Activated T-helper 2 cell treated with anti-CD3 and anti-CD28 coated beads, Interferon-gamma antibody, Interleukin-2, Interleukin-4, amounts not matched to agents 10 μg/mL and 5 μg/mL and 100 μg/mL, durations not matched to agents 14 hours and 24 hours and 36 hours (primary cell): Measurements from ENCODE around the gene ZNF133. TPM values are rescaled to one million over a fixed set of nuclear protein-coding genes. Genes with fewer than 3 reads are reported as not detected.
"Not testable (repeated sequence)": the region's sequence is repeated elsewhere in the genome, so short reads cannot be mapped to it uniquely, and the experiment has no call there.

ENCODE experiments used
- DNase-seq: peaks from one replicate; pipeline ENCODE4 v3.0.0; 2021; ENCODE audit warnings: low spot score
- H3K27ac Mint-ChIP-seq: one replicate; pipeline ENCODE4 v1.8.0; 2021; ENCODE audit warnings: mixed read lengths
- H3K27me3 Mint-ChIP-seq: one replicate; pipeline ENCODE4 v1.8.0; 2021; ENCODE audit warnings: low read depth, mixed read lengths
- H3K36me3 Mint-ChIP-seq: one replicate; pipeline ENCODE4 v1.8.0; 2021; ENCODE audit warnings: low read depth, mixed read lengths
- H3K4me1 Mint-ChIP-seq: one replicate; pipeline ENCODE4 v1.8.0; 2021; ENCODE audit warnings: low read depth, mixed read lengths
- H3K4me3 Mint-ChIP-seq: one replicate; pipeline ENCODE4 v1.8.0; 2021; ENCODE audit warnings: low read depth, mild to moderate bottlenecking, moderate library complexity, mixed read lengths
- H3K9me3 Mint-ChIP-seq: one replicate; pipeline ENCODE4 v1.8.0; 2021; ENCODE audit warnings: mixed read lengths
- intact Hi-C: fragments of 100-400 bp; cut with micrococcal nuclease; formaldehyde crosslinking; loops from one replicate; pipeline ENCODE4 v1.15.1; 2023
- total RNA-seq: library from RNA; stranded (reverse); gene quantifications from 2 replicates; pipeline ENCODE4 v1.2.3, GENCODE V29; 2022

The ZNF133 gene
- total RNA-seq, 1 donor from 2014 or later: 8.7 TPM

DNA sequence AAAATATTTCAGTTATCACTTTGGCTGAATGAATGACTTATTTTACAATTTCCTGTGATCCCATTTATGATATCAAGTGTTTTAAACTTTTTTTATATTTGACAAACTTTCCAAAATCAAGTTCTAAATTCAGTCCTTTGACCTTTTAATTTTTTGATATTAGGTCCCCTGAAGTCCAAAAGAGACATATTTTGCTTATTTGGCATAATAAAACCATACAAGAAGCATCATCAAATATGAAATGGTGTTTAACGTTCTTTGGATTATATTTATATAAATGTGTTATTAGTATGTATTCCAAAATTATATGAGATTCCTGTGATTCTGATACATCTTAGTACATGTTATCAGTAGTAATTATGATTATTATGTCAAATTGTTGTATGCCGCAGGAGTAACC, 38.7 kb downstream of the ZNF133 start:
- intact Hi-C loops: no loop called here
- Mint-ChIP-seq H3K36me3 (no peaks in the 10 kb centered on the region), H3K9me3 (peaks cover 33% of the 10 kb centered on the region), H3K4me3 (no peak overlapping the region), H3K27ac (no peak overlapping the region), H3K27me3 (no peaks in the 10 kb centered on the region), H3K4me1 (no peaks in the 10 kb centered on the region)
- no peak for DNase-seq

DNA sequence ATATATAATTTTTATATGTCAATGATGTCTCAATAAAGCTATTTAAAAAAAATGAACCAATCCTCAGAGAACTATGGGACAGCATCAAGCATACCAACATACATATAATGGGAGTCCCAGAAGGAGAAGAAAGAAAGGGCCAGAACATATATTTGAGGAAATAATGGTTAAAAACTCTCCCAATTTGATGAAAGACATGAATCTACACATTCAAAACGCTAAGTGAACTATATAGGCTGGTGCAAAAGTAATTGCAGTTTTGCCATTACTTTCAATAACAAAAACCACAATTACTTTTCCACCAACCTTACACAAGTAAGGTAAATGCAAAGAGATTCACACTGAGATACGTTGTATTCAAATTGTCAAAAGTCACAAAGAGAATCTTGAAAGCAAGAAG, 43.4 kb downstream of the ZNF133 start:
- intact Hi-C loops: no loop called here
- no peak overlapping the region for H3K27ac Mint-ChIP-seq
- no peaks in the 10 kb centered on the region for H3K27me3 Mint-ChIP-seq
- H3K9me3 Mint-ChIP-seq: peaks cover 53% of the 10 kb centered on the region
- DNase-seq: no peak
- H3K36me3 Mint-ChIP-seq: no peaks in the 10 kb centered on the region
- H3K4me1 Mint-ChIP-seq: no peaks in the 10 kb centered on the region
- H3K4me3 Mint-ChIP-seq: no peak overlapping the region

DNA sequence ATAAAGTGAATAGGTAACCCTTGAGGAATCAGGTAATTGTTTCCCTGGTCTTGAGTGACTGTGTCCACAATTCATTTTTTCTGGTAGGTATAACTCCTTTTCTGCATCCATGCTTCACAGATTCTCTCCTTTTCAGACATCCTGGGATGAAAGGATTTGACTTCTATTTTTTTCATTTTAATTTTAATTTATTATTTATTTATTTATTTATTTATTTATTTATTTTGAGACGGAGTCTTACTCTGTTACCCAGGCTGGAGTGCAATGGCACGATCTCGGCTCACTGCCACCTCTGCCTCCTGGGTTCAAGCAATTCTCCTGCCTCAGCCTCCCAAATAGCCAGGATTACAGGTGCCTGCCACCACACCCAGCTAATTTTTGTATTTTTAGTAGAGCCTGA, 61.4 kb downstream of the ZNF133 start:
- DNase-seq, intact Hi-C loops, H3K4me1 Mint-ChIP-seq, H3K27ac Mint-ChIP-seq, H3K9me3 Mint-ChIP-seq, H3K27me3 Mint-ChIP-seq, H3K4me3 Mint-ChIP-seq, H3K36me3 Mint-ChIP-seq: not testable (repeated sequence)

DNA sequence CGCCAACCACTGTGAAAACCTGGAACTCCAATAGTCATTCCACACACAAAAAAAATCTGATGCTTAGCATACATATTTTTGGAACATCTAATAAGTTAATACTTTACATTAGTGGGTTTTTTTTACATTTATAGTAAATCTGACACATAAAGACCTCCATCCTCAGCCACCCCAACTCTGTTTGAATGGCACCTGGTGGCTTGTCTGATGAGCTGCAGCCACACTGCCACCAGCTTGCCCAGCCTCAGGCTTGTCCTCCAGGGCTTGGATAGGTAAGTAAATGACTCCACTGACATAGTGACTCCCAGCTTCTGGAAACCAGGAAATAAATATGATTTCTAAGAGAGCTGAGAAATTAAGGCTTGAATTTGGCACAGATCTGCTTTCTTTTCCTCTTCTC, 71.5 kb downstream of the ZNF133 start:
- Mint-ChIP-seq H3K9me3 (no peaks in the 10 kb centered on the region), H3K4me3 (no peak overlapping the region), H3K27me3 (peaks cover 2% of the 10 kb centered on the region), H3K4me1 (no peaks in the 10 kb centered on the region), H3K27ac (no peak overlapping the region), H3K36me3 (no peaks in the 10 kb centered on the region)
- DNase-seq: no peak
- intact Hi-C loops: no loop called here

DNA sequence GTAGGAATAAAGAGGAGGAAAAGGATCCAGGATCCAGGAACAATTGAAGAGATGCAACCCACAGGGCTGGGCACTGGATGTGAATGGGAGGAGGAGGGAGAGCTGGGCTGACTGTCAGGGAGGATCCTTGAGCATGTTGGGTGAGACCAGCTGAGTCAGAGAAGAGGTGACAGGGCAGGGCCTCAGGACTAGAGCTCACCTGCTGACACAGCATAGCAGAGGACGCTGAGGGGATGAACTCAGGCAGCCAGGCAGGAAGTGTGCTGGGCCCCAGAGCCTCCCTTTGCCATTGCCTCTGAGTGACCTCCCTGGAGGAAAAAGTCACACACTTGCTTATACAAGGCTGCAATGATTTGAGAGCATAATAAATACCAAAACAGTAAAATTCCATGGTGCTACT, 72.3 kb downstream of the ZNF133 start:
- Mint-ChIP-seq H3K27me3 (no peaks in the 10 kb centered on the region), H3K27ac (no peak overlapping the region), H3K9me3 (no peaks in the 10 kb centered on the region), H3K4me1 (no peaks in the 10 kb centered on the region), H3K4me3 (no peak overlapping the region), H3K36me3 (no peaks in the 10 kb centered on the region)
- intact Hi-C loops: no loop called here
- no peak for DNase-seq

DNA sequence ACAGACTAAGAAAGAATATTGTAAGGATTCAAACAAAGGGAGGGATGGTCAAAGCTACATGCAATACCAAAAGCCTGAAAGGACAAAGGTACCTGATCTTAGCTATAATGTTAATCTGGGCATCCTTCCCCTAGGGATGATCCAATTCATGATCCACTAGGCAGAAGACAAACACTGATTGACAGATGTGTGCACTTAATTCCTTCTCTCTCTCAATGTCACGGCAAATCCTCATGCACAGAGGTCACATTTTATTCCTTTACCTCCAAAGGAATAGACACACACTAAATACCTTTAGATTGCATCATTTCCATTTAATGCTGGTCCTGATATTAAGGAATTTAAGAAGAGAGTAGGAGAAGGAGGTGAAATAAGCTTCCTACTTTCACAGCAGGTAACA, 73.4 kb downstream of the ZNF133 start:
- H3K27ac Mint-ChIP-seq: no peak overlapping the region
- H3K9me3 Mint-ChIP-seq: no peaks in the 10 kb centered on the region
- no peak overlapping the region for H3K4me3 Mint-ChIP-seq
- no peak for DNase-seq
- no peaks in the 10 kb centered on the region for H3K36me3 Mint-ChIP-seq
- no peaks in the 10 kb centered on the region for H3K27me3 Mint-ChIP-seq
- H3K4me1 Mint-ChIP-seq: no peaks in the 10 kb centered on the region
- intact Hi-C loops: no loop called here

DNA sequence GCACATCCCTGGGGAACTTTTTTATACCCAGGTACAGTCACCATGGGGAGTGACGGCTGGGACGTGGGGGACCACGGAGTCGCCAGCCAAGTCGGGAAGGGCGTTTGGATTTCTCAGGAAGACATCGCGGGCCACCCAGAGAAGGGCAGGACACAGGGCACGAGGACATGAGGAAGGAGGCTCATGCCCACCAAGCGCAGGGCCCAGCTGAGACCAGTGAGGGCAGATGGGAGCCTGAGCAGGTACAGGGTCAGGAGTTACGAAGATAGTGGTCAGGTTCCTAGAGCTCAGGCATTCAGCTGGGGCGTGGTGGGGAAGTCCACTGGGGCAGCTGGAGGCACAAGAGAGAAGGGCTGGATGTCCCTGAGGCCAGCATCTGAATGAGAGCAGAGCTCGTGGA, 74.6 kb downstream of the ZNF133 start:
- Mint-ChIP-seq H3K27ac (no peak overlapping the region), H3K36me3 (no peaks in the 10 kb centered on the region), H3K4me1 (no peaks in the 10 kb centered on the region), H3K4me3 (no peak overlapping the region), H3K9me3 (no peaks in the 10 kb centered on the region), H3K27me3 (no peaks in the 10 kb centered on the region)
- intact Hi-C loops: no loop called here
- no peak for DNase-seq

DNA sequence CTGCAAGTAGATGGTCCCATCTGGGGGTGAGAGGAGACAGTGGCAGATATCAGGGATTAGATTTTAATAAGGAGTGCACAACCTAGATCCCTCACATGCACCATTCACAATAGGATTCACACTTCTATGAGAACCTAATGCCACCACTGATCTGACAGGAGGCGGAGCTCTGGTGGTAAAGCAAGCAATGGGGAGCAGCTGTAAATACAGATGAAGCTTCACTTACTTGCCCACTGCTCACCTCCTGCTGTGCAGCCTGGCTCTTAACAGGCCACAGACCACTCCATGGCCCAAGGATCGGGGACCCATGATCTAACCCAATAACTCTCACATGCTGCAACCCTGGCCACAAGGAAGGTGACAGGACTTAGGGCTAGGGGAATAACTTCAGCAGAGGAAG, 75.4 kb downstream of the ZNF133 start:
- no peak for DNase-seq
- no peaks in the 10 kb centered on the region for H3K27me3 Mint-ChIP-seq
- no peak overlapping the region for H3K4me3 Mint-ChIP-seq
- H3K4me1 Mint-ChIP-seq: no peaks in the 10 kb centered on the region
- no peak overlapping the region for H3K27ac Mint-ChIP-seq
- H3K36me3 Mint-ChIP-seq: no peaks in the 10 kb centered on the region
- intact Hi-C loops: no loop called here
- H3K9me3 Mint-ChIP-seq: no peaks in the 10 kb centered on the region

DNA sequence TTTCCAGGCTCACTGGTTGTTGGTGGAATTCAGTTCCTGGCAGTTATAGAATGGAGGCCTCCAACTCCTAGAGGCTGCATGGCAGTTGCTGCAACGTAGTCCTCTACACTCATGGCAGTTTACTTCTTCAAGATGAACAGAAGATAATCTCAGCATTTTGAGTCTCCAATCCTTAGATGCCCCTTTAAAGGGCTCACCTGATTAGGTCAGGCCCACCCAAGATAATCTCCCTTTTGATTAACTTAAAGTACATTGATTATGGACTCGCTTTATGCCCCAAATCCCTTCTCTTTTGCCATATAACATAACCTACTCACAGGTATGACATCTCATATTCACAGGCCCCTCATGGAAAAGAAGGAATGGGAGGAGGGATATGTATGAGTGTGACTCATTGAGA, 76.4 kb downstream of the ZNF133 start:
- no peaks in the 10 kb centered on the region for H3K27me3 Mint-ChIP-seq
- no peak for DNase-seq
- no peaks in the 10 kb centered on the region for H3K9me3 Mint-ChIP-seq
- no peak overlapping the region for H3K4me3 Mint-ChIP-seq
- no peaks in the 10 kb centered on the region for H3K36me3 Mint-ChIP-seq
- intact Hi-C loops: no loop called here
- H3K4me1 Mint-ChIP-seq: no peaks in the 10 kb centered on the region
- no peak overlapping the region for H3K27ac Mint-ChIP-seq

Other genes with a start within 250 kb of the ZNF133 start
- gene OVOL2, start 230.6 kb upstream of the ZNF133 start, total RNA-seq: not detected in 2 replicates
- gene KAT14, start 150.7 kb upstream of the ZNF133 start, total RNA-seq: 15.3 and 16.5 TPM in 2 replicates
- 15.7 and 17.0 TPM in 2 replicates for gene PET117, start 150.7 kb upstream of the ZNF133 start, total RNA-seq
- 1.3 TPM in 2 replicates for gene DZANK1, start 178.5 kb downstream of the ZNF133 start, total RNA-seq
- 12.5 and 13.5 TPM in 2 replicates for gene POLR3F, start 178.9 kb downstream of the ZNF133 start, total RNA-seq
- gene RBBP9, start 208.7 kb downstream of the ZNF133 start, total RNA-seq: 21.2 and 23.5 TPM in 2 replicates
- 126 and 131 TPM in 2 replicates for gene SEC23B, start 219.4 kb downstream of the ZNF133 start, total RNA-seq